GM12872 (cell line): Measurements from ENCODE around the gene TNP1.

Experiments used
- CTCF ChIP-seq: IDR thresholded peaks from 3 replicates; pipeline ENCODE4 v1.5.1; 2011; ENCODE audit warnings: low read depth, mild to moderate bottlenecking, low read length, moderate library complexity; ENCODE audit not compliant: insufficient read depth

TNP1 gene

GRCh38 chr2:216900406-216900805, 40.5 kb upstream of the TNP1 start:
- no peak for TF ChIP-seq CTCF

DNA sequence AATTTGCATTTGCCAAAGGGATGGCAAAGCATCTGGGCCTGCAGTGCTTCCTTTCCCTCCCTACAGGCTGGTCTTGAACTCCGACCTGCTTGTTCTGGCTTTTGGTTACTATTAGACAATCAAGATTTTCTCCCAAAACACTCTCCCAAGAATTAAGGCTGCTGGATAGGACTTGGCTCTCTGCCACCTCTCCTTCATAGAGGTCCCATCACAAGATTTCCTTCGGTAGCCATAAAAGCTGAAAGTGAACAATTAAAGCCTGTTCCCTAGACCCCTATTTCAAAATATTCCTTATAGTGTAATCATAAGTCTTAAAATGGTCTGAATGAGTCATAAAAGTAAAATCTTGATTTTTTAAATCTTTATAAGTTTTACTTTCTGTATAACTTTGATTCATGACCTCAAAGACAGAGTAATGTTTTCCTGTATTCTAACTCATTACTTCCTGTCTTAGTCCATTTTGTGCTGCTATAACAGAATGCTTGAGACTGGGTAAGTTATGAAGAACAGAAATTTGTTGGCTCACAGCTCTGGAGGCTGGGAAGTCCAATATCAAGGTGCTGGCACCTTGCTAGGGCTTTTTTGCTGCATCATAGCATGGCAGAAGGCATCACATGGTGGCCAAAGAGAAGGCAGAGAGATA, 37.8 kb upstream of the TNP1 start:
- no peak for TF ChIP-seq CTCF

DNA sequence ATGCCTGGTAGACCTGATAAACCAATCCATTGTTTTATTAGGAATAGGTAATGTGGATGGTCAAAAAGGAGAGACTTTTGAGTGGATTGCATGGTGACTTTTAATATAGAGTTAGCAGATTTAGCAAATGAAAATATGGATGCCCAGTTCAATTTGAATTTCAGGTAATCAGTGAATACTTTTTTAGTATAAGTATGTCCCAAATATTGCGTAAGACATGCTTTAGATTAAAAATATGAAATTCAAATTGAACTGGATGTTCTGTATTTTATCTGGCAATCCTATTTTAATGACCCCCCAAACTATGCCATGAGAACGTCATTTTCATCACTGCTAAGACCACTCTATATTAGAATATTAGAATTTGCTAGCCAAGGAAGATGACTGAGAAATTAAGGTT, 30.3 kb upstream of the TNP1 start:
- no peak for TF ChIP-seq CTCF

DNA sequence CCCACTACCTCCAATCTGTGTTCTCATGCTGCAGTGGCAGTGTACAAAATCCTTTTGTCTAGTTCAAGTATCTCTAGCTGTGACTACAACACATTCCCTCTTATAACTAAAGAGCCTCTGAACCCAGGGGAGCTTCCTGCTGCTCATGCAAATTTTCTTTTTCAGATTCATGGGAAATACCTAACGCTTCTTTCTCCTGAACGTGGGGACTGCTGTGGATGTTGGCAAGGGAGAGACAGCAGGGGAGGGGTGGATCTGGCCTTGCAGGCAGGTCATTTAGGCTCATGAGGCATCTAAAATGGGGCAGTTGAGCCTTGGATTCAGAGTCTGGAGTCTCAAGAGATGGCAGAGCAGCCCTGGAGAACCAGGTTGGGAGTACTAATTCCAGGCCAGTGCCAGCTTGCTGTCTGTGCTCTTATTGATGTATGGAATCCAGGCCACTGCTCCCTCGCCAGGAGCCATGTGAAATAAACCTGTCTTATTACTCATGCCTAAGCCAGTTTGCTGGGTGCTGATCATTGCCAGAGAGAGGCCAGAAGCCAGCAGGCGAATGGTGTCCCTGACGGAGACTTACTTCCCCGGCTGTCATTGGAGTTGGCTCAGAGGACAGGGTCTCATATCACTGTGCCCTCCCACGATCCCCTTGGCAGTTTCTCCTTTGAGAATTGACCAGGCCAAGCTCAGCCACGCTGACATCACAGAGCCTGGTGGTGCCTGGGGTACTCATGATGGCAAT, 29.2 kb upstream of the TNP1 start:
- no peak for TF ChIP-seq CTCF

DNA sequence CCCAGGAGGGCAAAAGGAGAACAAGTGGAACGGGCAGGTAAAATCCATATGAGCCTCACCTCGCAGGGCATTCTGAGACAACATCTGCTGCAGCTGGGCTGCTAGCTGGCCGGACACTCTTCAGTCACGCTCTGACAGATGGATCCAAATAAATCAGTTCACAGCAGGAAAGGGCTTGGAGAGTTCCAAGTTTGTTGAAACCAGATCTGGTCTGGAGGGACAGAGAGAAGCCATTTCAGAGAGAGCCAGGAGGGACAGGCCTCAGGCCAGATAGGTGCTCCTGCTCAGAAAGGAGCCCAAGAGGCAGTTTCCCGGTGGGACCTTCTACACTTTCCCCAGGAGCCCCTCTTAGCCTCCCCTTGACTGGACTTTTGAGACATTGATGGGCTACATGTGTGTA, 28.2 kb upstream of the TNP1 start:
- no peak for TF ChIP-seq CTCF

GRCh38 chr2:216887138-216887537, 27.3 kb upstream of the TNP1 start:
- no peak for TF ChIP-seq CTCF

DNA sequence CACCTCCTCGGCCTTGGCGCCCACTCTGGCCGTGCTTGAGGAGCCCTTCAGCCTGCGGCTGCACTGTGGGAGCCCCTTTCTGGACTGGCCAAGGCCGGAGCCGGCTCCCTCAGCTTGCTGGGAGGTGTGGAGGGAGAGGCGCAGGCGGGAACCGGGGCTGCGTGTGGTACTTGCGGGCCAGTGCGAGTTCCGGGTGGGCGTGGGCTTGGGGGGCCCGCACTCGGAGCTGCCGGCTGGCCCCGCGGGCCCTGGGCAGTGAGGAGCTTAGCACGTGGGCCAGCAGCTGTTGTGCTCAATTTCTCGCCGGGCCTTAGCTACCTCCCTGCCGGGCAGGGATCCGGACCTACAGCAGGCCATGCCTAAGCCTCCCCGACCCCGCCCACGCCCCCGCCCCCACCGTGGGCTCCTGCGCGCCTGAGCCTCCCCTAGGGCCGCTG, 25.3 kb upstream of the TNP1 start:
- no peak for TF ChIP-seq CTCF
